NB4 (cell line): Measurements from ENCODE around the gene TMEM183A.

Experiments used
- DNase-seq: peaks from one replicate; pipeline ENCODE4 v3.0.0; 2010; ENCODE audit warnings: low read depth
- H3K4me3 ChIP-seq: one replicate; pipeline ENCODE4 v1.5.1; 2011; ENCODE audit warnings: mild to moderate bottlenecking, low read depth, low read length, moderate library complexity
- CTCF ChIP-seq: IDR thresholded peaks from one replicate; pipeline ENCODE4 v1.5.1; 2012; ENCODE audit warnings: low read depth, low read length
- MAX ChIP-seq: IDR thresholded peaks from 2 replicates; pipeline ENCODE4 v1.6.1; 2011; ENCODE audit warnings: low read depth, low read length
- MYC ChIP-seq: IDR thresholded peaks from 2 replicates; pipeline ENCODE4 v1.6.1; 2011; ENCODE audit warnings: low read depth, low read length
- POLR2A ChIP-seq: IDR thresholded peaks from 2 replicates; pipeline ENCODE4 v1.6.1; 2011; ENCODE audit warnings: mild to moderate bottlenecking; ENCODE audit not compliant: insufficient read length; ENCODE audit errors: extremely low read depth

Gene TMEM183A

GRCh38 chr1:202964791-202965410 is 42.3 kb upstream of the TMEM183A start:
- TF ChIP-seq CTCF (no peak), MAX (no peak), POLR2A (no peak), MYC (no peak)
- no peak overlapping the region for H3K4me3 ChIP-seq
- DNase-seq, result no peak

GRCh38 chr1:202965422-202965821 is 41.8 kb upstream of the TMEM183A start:
- no peak for TF ChIP-seq POLR2A
- no peak for TF ChIP-seq MYC
- TF ChIP-seq CTCF, result no peak
- TF ChIP-seq MAX, result no peak
- H3K4me3 ChIP-seq, result no peak overlapping the region
- DNase-seq, result no peak

GRCh38 chr1:202966006-202966898 is 40.9 kb upstream of the TMEM183A start:
- no peak for DNase-seq
- H3K4me3 ChIP-seq, result peak overlapping the region; percentile 68
- TF ChIP-seq CTCF (no peak), POLR2A (no peak), MYC (no peak), MAX (no peak)

GRCh38 chr1:202967684-202968281 is 39.4 kb upstream of the TMEM183A start:
- H3K4me3 ChIP-seq, result peak overlapping the region; percentile 65
- peak; percentile 59 for DNase-seq
- TF ChIP-seq CTCF (no peak), MAX (no peak), MYC (no peak), POLR2A (no peak)

GRCh38 chr1:202968351-202968750 is 38.8 kb upstream of the TMEM183A start:
- no peak for DNase-seq
- TF ChIP-seq POLR2A, result no peak
- no peak for TF ChIP-seq MAX
- TF ChIP-seq CTCF, result no peak
- TF ChIP-seq MYC, result no peak
- H3K4me3 ChIP-seq, result peak overlapping the region; percentile 65
